NB4 (cell line): ENCODE results near the gene EEF1AKMT3.

Experiments used
- MYC ChIP-seq: IDR thresholded peaks from 2 replicates; pipeline ENCODE4 v1.6.1; 2011; ENCODE audit warnings: low read depth, low read length
- POLR2A ChIP-seq: IDR thresholded peaks from 2 replicates; pipeline ENCODE4 v1.6.1; 2011; ENCODE audit warnings: mild to moderate bottlenecking; ENCODE audit not compliant: insufficient read length; ENCODE audit errors: extremely low read depth
- TF ChIP-seq, protein P1 (sequence below): IDR thresholded peaks from one replicate; pipeline ENCODE4 v1.5.1; 2012; ENCODE audit warnings: low read depth, low read length
- TF ChIP-seq, protein P2 (sequence below): IDR thresholded peaks from 2 replicates; pipeline ENCODE4 v1.6.1; 2011; ENCODE audit warnings: low read depth, low read length

DNA sequence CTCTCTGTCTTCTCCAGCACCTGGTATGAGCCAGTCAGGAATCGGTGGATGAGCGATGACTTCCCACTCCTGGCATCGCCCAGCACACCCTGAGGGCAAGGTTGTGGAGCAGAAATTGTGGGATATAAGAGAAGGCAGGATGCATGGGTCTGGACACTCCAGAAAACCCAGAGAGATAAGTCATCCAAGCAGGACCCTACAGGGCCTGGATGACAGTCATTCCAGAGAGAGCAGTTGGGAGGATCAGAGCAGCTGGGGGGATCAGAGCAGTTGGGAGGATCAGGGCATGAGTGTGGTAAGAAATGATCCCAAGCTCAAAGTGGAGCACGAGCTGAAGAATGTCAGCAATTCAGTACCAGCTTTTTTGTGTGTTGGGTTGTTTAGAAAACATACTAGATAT is 37.8 kb upstream of the EEF1AKMT3 start:
- no peak for TF ChIP-seq POLR2A
- TF ChIP-seq, protein P1, sequence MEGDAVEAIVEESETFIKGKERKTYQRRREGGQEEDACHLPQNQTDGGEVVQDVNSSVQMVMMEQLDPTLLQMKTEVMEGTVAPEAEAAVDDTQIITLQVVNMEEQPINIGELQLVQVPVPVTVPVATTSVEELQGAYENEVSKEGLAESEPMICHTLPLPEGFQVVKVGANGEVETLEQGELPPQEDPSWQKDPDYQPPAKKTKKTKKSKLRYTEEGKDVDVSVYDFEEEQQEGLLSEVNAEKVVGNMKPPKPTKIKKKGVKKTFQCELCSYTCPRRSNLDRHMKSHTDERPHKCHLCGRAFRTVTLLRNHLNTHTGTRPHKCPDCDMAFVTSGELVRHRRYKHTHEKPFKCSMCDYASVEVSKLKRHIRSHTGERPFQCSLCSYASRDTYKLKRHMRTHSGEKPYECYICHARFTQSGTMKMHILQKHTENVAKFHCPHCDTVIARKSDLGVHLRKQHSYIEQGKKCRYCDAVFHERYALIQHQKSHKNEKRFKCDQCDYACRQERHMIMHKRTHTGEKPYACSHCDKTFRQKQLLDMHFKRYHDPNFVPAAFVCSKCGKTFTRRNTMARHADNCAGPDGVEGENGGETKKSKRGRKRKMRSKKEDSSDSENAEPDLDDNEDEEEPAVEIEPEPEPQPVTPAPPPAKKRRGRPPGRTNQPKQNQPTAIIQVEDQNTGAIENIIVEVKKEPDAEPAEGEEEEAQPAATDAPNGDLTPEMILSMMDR: no peak
- TF ChIP-seq, protein P2, sequence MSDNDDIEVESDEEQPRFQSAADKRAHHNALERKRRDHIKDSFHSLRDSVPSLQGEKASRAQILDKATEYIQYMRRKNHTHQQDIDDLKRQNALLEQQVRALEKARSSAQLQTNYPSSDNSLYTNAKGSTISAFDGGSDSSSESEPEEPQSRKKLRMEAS: no peak
- no peak for TF ChIP-seq MYC
